HG03139 (cell line): ENCODE data around the gene HEPACAM2.

Experiments
- ATAC-seq: cut with Tn5 transposase; IDR thresholded peaks from one replicate; pipeline ENCODE4 v1.9.1; 2021; ENCODE audit not compliant: unreplicated experiment

The HEPACAM2 gene

DNA sequence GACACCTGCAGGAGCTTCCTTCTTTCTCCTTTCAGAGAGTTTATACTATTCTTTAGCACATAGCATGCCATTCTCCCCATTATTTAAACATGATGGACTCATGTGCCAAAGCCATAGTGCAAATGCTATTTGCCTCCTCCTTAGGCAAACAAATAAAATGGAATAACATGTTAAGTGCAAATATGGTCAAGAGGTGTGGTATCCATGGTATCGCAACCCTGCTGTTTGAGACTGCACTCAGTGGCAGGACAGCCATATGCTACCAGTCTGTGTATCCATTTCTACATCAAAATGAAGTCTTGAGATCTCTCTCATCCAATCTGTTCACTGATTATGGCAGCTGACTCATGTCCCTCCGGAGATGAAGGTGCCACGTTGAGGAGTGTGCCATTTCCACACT, 22.8 kb downstream of the HEPACAM2 start:
- no peak for ATAC-seq

DNA sequence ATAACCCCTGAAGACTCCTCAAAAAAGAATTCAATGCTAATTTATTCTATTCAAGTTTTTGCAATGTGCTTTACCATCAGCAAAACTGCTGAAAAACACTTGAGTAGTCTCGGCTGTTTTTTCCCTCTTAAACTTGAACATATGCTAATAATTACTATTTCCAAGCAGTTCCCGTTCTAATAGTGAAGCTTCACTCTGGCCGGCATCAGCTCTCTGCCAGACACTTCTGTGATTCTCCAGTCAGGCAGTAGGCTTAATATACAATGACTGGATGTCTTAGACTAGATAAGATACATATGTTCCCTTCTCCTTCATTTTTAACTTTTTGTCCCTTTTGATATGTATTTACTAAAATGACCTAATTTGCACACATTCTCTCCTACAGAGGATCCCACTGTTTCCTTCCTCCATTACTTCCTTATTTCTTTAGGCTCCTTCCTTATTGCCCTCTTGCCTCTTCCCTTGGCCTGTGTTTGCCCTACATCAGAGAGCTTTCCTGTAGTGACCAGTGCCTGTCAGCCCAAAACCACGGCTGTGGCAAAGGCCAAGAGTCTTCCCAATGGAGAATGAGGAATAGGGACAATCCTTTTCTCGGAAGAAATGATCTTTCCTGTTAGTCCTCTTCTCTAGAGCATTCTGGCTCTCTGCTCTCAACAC, 23.5 kb downstream of the HEPACAM2 start:
- no peak for ATAC-seq

DNA sequence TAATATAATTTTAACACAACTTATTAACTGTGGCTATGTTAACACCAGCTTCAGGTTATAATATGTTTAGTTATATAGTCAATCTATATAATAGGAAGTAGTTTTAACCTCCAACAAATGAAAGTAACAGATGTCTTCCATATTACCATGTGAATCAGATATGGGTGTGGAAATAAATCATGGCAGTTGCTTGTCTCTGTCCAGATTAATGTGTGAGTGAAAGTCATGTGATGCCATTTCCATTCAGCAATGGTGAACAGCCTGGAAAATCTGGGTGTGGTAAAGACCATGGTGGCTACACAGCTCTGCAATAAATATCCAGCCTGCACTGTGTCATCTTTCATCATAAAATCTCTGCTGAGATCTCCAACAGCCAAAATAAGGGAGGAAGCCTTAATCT, 27.8 kb downstream of the HEPACAM2 start:
- no peak for ATAC-seq

DNA sequence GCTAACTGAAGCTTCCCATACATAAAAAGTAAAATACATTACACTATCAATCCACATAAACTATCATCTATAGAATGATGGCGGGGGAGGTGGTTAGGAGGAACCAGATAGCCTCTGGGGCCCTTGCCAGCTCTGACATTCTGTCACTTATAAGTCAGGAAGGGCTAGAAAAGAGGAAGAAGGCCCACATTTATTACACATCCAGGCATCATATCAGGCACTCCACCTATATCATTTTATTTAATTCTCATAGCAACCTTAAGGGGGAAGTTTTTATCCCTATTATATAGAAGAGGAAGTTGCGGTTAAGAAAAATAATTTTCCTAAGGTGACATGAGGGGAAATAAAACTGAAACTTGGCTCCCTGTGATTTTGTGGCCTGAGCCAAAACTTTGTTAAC, 29.9 kb downstream of the HEPACAM2 start:
- ATAC-seq = no peak

DNA sequence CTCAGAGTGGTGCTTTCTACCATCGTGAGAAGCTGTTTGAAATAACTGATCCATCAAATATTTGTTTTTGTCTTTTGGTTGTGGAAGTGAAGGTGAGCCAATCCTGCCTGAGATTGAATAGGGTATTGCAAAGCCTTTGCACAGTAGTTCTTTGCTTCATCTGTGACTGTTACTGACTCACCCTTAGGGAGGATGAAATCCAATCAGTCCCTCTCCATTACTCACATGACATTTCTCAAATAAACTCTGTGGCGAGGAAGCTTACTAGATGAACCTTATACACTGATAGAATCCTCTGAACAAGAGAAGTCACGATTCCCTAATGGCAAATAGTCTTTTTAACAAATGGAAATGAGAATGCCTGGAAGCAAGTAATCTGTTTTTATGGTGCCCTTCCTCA, 31.9 kb downstream of the HEPACAM2 start:
- no peak for ATAC-seq

DNA sequence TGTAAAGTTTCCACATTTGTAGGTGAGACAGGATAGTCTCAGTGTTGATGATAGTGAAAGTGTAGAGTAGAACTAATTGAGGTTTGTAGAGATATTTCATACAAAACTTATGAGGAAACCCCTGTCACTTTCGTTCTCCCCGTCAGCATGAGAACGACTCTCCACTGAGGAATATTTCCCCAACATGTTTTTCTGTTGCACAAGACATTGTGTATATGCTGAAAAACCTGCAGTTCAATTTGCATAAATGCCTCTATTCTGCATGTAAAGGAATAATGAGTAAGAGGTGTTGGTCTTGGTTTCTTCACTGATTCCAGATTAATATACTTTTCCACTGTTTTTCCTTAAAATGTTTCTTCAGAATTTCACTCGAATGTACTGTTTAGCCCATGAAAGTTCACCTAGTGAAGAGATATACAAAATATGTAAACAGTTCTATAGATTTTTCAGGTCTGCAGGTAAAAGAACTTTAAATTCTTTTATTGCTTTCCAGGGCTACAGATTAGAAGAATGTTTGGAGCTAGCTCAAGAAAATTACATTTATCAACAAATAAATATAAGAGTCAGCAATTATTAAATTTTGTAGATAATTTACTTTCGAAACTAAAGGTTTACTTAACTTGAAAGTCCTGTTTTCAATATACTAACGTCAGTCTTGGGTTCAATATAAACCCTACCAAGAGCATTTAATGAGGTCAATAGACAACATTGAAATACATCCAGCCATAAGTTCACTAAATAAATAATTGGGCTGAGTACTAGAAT, 37.2 kb downstream of the HEPACAM2 start:
- ATAC-seq = no peak

DNA sequence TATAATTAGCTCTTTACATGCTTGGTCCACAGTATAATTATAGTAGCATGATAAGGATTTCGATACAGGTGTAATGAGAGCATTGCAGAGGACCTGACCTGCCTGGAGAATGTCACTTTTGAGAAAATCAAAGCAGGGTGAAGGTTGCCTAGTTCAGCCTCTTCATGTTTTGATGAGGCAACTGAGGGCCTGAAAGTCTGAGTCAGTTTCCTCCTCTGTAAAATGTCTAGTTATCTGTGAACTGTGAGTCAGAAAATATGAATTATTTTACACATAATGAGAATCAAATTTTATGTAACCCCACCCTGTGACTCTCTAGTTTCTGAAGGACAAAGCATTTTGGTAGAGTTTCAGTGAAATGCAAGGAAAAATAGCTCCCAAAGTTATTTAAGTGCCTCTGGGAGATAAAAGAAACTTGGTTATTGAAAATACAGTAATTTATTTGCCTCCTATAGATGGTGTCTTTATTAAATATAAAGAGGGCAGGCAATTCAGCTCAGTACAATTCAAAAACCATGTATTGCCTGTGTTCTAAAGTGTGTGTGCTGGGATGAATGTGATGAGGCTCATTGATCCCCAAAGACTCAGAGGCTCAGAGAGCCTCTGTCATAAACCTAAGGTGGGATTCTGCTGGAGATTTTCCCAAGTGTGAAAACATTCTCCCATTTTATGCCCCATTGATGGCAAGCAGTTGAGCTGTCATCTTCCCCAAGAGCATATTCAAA, 40.8 kb downstream of the HEPACAM2 start:
- ATAC-seq = no peak

DNA sequence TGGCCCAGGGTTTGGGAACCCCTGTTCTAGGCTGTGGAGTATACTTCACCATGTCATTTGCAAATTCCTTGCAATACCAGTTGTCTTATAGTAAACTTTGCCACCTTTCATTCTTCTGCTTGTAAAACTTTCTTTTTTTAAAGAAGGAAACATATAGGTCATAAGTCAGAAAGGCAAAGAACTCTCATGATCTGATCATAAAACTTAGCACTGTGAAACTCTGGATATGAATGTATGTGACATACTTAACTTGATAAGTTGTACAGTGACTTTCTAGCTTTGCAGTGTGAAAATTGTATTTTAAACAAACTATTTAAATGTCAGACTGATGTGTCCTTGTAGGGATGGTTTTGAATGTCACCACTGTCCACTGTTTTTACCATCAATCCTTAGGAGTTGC, 47.1 kb downstream of the HEPACAM2 start:
- no peak for ATAC-seq

DNA sequence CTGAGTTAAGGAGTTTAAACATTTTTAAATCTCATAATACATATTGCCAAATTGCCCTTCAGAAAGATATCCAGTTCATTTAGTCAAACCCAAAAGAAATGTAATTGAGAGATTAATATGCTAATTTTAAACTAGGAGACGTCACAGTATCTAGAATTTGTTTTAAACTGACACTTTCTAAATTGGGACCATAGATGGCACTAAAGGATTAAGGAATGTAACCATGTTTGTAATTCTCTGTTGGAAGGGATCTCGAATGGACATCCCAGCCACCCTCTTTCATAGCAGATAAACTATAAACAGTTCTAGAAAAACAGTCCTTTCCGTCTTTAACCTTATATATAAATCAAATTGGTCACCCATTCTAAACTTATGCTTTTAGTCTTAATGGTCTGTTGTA, 48.1 kb downstream of the HEPACAM2 start:
- ATAC-seq = no peak

DNA sequence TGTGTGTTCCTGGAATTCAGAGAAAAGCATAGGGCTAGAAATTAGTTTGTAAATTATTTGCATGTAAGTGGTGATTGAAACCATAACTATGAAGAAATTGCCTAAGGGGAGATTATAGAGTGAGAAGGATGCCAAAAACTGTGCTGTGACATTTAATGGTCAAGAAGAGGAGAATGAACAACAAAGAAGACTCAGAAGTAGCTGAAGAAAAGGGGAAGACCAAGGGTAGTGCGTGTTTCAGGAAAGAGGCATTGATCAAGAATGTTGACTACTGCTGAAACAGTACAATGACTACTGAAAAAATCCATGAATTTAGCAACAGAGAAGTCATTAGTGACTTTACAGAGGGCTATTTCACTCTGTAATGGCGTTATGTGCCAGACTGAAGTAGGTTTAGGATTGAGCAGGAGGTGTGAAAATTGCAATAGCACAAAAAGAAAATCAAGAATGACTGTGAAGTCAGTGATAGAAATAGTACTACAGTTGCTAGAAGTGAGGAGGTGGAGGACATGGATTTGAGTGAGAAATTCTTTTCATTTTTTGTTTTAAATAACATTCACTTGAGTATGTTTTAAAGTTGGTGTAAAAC, 49.2 kb downstream of the HEPACAM2 start:
- no peak for ATAC-seq

DNA sequence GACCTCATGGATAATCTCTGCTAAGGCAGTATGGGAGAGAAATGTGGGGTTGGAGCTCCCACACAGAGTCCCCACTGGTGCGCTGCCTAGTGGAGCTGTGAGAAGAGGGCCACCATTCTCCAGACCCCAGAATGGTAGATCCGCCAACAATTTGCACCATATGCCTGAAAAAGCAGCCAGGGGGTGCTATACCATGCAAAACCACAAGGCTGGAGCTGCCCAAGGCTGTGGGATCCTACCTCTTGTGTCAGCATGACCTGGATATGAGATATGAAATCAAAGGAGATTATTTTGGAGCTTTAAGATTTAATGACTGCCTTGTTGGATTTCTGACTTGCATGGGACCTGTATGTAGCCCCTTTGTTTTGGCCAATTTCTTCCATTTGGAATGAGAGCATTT, 51.0 kb downstream of the HEPACAM2 start:
- ATAC-seq = no peak

DNA sequence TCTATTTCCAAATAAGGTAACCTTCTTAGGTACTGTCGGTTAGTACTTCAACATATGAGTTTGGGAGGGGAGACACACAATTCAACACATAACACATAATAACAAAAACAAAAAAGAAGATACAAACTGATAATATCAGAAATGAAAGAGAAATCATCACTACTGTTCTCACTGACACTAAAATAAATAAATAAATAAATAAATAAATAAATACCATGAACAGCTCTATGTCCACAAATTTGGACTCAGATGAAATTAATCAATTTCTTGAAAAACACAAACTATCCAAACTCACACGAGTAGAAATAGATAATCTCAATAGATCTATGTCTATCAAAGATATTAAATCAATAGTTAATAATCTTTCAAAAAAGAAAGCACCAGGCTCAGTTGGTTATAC, 53.6 kb downstream of the HEPACAM2 start:
- ATAC-seq = no peak

DNA sequence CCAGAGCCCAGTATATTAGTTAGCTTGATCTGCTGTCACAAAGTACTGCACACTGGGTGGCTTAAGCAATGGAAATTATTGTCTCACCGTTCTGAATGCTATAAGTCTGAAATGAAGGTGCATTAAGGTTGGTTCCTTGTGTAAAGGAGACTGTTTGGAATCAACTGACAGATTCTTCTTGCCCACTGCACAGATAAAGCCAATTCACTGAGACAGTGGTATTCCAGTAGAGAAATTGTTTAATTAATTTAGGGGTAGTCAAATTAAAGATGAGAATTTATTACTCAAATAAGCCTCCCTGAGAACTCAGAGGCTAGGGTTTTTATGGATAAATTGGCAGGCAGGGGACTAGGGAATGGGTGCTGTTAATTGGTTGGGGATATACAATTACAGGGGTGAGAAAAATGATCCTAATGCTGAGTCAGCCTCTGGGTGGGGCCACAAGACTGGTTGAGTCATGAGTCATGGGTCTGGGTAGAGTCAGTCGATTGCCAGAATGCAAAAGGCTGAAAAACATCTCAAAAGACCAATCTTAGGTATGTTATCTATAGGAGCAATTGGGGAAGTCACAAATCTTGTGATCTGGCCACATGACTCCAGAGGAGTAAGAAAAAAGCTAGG, 54.6 kb downstream of the HEPACAM2 start:
- no peak for ATAC-seq

DNA sequence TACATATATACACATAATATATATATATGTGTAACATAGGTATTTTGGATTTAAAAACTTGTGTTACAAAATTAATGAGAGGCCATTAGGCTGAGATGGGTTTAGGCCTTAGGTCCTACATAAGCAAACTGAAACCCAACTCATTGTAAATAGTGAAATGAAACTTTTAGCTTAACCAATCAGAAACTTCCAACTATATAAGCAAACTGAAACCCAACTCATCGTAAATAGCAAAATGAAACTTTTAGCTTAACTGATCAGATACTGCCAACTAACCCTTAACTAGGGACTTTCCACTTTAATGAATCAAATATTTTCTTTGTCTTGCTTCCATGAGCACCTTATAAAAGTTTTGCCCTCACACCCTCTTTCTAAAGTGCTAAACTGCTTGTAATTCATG, 60.8 kb downstream of the HEPACAM2 start:
- ATAC-seq = peak; percentile 99

DNA sequence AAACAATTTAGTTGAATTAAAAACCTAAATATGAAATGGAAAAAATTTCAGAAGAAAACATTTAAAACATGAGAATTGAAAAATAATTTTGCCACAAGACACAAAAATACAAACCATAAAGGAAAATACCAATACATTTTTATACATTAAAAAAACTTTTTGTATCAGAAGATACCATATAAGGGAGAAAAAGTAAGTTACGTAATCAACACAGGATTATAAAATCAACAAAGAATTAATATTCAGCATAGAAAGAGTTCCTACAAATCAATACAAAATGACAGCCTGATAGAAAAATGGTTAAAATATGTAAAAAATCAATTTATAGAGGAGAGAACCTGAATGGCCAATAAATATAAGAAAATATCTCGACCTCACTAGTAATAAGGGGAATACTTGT, 61.5 kb downstream of the HEPACAM2 start:
- ATAC-seq = no peak

DNA sequence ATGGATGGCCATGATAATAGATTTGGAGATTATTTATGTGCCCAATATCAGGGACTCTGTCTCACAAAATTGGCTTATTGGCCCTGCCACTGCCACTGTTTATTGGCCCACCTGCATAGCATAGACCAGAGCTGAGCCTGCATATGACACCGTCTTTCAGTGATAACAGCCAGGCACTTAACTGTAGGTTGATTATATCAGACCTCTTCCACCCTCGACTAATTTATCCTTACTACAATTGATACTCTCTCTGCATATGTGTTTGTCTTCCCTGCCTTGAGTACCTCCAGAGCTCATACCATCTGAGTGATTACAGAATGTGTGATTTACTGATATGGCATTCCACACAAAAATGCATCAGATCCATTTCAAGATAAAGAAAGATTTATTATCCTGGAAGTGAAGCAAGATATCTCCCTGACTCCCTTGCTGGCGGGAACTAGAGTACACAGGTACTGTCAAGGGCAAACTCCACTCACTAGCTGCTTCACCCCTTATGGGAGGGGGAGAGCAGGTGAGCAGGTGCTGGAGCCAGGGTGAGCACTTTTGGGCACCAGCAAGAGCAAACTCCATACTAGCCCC, 65.0 kb downstream of the HEPACAM2 start:
- no peak for ATAC-seq

DNA sequence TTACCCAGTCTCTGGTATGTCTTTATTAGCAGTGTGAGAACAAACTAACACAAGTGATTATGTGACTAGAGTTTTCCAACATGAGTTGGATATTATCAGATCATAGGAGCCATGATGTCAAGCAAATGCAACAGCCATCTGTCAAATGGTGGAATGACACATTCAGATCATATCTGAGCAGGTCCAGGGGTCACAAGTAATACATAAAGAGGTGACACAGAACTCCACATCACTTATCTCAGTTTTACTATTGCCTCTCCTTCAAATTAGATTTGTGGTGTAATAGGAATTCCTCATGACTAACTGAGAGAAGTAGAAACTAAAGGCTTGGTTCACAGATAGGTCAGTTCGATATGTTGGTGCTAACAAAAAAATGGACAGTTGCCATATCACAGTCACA, 65.9 kb downstream of the HEPACAM2 start:
- ATAC-seq = no peak

DNA sequence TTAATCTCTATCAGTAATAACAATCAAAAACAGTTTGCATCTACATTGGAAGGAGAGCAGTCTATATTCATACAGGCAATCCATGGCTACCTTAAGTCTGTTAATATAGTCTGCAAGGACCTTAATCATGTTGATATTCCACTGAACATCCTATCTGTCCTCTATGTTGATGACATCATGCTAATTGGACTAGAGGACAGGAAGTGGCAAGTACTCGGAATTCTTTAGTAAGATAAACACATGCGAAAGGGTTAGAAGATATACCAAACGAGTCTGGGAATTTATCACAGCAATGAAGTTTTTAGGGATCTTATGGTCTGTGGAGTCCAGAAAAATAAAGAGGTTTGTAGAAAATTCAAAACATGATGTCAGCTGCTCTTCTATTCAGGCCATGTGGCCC, 66.8 kb downstream of the HEPACAM2 start:
- ATAC-seq = no peak

DNA sequence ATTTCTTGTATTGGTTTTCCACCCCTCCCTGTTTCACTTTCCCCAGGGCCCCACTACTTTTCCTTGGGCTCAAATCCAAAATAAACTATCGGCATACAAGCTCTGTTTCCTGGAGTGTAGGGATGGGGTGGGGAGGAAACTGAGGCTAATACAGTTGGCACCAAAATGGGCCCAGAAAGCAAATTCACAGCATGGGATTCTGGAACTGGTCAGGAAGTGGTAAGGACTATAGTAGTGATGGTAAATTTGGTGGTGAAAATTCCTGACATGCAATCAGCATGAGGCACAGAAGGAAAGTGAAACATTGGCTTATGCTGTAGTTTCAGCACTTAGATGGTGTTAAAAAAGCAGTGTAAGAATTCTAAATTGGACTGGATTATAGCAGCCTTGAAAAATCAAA, 69.4 kb downstream of the HEPACAM2 start:
- no peak for ATAC-seq

DNA sequence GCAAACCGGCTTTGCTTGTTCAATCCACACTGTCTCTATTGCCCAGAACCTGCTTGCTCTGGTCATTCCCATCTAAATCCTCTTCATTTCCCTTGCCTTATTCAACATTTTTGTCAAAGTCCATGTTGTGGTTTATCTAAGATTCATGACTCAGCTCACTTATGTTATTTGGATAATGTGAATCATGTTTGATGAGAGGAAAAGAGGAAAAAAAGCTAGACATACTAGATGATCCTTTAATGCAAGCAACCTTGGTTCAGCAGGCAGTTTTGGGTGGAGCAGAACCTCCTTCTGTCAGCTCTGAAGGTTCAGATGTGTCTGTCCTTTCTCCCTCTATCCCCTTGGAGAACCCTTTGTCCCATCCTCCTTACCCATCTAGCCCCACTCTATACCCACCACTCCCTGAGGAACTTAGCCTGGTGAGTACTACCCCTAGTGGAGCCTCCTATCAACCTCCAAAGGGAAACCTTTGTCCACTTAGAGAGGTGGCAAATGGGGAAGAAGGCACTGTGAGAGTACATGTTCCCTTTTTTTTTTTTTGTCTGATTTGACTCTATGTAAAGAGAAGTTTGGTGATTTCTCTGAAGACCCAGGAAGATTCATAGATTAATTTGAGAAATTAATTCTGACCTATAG, 76.0 kb downstream of the HEPACAM2 start:
- ATAC-seq = no peak

DNA sequence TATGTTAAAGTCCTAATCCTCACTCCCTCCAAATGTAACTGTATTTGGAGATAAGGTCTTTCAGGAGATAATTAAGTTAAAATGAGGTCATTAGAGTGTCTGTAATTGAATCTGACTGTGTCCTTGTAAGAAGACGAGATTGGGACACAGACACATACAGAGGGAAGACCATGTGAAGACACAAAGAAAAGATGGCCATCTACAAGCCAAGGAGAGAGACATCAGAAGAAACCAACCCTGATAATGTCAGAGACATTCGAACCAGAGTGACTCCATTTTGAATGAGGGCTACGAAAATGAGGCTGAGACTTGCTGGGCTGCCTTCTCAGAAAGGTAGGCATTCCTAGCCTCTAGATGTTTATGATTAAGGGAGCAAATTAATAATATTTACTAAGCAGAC, 77.5 kb downstream of the HEPACAM2 start:
- ATAC-seq = no peak
